GM19035 (cell line): ENCODE measurements around the gene LRP10.
A peak's percentile ranks its signal among the peaks of the same experiment; 100 is the strongest.
"Not testable (repeated sequence)": the region's sequence is repeated elsewhere in the genome, so short reads cannot be mapped to it uniquely, and the experiment has no call there.

Experiments used
- ATAC-seq: cut with Tn5 transposase; IDR thresholded peaks from one replicate; pipeline ENCODE4 v1.9.1; 2021; ENCODE audit not compliant: unreplicated experiment

The LRP10 gene

DNA sequence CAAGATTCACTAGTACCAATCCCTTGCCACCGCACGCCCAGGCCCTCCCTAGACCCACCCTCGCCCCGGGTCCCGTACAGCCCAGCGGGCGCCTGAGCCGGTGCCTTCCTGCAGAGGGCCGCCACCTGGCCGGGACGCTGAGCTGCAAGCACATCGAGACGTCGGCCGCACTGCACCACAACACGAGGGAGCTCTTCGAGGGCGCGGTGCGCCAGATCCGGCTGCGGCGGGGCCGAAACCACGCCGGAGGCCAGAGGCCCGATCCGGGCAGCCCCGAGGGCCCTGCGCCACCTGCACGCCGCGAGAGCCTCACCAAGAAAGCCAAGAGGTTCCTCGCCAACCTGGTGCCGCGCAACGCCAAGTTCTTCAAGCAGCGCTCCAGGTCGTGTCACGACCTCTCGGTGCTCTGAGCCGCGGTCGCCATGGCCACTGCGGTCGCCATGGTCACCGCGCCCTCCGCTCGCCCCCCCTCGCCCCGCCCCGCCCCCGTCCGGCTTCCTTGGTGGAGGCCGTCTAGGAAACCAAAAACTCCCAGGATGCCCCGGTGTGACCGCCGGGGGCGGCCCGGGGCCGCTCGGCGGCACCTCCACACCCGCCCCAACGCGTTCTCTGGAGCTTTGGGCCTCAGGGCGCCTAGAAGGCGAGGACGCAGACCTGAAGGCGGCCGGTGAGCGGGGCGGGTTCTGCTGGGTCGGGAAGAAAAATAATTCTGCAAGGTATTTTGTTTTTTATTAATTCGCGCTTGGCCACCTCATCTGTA is 15.1 kb downstream of the LRP10 start:
- ATAC-seq = peak; percentile 56

DNA sequence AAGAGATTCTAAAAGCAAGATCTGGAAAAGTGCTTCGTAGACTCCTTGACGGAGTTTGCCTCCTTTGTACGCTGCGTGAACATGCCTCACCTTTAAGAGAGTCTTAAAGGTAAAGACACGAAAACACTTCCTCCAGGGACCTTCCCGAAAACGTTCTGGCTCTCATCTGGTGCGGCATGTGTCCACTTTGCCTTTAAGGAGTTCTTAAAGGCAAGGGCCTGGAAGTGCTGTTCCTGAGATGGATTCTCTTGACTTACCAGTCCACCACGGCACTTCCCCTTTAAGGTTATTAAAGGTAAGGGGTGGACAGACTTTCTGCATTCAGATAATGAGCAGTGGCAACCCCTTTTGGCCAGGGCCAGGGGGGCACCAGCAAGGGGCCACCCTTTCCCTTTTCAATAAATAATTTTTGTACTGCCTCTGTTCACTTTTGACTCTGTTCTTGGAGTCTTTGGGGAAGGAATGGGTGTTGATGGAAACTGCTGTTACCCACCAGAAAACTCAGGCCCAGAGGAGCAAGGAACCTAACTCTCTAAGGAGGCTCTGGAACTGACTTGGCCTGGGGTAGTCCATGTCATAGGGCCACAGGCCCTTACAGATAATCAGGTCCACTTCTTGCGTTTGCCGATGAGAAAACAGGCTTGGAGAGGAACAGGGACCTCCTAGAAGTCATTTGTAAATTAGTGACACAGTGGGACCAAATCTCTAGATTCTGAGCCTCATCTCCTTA is 15.9 kb downstream of the LRP10 start:
- peak; percentile 36 for ATAC-seq

DNA sequence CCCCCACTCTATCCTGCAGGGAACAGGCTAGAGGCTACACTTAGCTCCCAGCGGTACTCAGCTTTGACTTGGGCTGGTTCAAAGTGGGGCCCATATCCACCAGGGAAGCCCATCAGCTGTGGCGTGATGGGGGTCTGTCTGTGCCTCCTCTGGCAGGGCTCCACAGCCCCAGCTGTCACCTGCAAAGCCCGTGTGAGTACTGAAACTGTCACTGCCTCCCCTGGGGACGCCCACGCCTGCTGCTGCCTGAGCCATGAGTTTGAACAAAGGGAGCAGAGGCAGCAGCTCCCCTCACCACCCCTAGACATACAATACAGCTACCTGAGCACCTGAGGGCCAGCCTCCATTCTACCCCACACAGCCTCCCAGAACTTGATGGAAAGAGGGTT is 16.4 kb downstream of the LRP10 start:
- peak; percentile 31 for ATAC-seq

DNA sequence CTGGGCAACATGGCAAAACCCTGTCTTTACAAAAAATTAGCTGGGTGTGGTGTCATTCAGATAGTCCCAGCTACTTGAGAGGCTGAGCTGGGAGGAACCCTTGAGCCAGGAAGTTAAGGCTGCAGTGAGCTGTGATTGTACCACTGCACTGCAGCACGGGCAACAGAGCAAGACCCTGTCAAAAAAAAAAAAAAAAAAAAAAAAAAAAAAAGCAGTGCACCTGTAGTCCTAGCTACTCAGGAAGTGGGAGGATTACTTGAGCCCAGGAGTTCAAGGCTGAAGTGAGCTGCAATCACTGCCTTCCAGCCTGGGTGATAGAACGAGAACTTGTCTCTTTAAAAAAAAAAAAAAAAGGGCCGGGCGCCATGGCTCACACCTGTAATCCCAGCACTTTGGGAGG is 17.1 kb downstream of the LRP10 start:
- ATAC-seq = no peak

DNA sequence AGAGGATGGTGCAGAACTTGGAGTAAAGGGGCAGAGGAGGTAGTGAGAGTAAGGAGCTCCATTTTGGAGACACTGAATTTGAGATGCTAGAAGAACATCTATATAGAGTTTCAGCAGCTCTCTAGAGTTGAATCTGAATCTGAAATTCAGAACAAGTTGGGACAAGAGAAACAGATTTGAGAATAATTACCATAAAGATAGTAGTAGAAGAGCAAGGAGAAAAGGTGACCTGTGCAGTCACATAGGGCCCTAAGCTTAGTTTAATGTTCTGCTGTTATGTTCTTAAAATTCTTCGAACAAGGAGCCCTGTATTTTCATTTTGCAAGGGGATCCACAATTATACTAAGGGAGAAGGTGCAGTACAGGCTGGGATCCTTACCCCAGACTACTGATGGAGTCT is 18.9 kb downstream of the LRP10 start:
- no peak for ATAC-seq

DNA sequence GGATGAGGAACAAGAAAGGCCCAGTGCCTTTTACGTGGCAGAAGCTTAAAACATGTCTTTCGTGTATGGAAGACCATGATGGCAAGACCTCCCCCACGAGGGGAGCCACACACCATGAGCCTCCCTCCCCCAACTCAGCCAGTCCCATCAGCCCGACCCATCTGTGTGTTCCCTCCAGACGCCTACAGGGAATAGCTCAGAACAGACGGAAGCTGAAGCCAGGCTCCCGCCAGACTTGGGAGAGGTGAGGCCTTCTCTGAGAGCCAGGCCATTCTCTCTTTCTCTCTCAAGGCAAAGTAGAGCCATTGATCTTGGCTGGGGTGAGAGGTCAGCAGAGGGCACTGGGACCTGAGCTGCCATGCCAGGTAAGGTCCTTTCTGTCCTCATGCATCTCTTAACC is 20.9 kb downstream of the LRP10 start:
- ATAC-seq = no peak

DNA sequence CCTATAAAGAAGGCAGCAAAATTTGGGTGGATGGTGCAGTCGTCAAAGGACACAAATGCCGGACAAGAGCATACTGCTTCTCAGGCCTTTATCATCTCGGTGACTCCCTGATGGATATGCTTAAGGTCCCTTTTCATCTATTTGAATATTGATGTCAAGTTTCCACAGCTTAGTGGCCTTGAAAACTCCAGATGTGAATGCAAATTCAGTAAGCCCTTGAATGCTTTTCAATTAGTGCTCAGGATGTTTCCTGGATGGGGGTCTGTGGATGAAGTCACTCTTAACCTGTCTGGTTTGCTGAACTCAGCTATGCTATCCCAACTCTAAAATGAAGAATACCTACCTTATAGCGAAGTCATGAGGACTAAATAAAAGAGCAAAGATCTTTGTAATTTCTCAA is 22.2 kb downstream of the LRP10 start:
- no peak for ATAC-seq

DNA sequence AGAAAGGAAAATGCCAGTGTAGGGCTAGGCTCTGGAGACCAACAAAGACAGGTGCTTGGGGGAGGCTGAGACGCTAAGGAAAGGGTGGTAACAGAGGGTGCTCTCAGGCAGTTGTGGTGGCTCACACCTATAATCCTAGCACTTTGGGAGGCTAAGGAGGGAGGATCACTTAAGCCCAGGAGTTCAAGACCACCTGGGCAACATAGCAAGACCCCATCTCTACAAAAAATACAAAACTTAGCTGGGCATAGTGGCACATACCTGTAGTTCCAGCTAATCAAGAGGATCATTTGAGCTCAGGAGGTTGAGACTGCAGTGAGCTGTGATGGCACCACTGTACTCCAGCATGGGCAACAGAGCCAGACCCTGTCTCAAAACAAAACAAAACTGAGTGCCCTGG is 23.9 kb downstream of the LRP10 start:
- no peak for ATAC-seq

DNA sequence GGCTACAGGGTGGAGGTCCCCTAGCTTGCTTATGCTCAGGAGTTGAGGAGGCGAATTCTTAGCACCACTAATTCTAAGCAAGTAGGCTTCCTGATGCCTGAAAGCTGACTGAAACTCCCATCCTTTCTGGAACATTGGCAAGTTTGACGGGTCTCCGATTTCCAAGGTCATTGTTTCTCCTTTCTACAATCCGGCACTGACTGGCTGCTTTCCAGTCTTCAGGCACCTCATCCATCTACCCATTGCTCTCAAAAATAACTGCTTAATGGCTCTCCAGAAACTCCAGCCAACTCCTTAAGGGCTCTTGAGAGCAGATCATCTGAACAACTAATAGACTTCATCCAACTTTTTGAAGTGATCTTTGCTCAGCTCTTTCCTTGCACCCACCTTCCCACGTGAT is 24.8 kb downstream of the LRP10 start:
- no peak for ATAC-seq

DNA sequence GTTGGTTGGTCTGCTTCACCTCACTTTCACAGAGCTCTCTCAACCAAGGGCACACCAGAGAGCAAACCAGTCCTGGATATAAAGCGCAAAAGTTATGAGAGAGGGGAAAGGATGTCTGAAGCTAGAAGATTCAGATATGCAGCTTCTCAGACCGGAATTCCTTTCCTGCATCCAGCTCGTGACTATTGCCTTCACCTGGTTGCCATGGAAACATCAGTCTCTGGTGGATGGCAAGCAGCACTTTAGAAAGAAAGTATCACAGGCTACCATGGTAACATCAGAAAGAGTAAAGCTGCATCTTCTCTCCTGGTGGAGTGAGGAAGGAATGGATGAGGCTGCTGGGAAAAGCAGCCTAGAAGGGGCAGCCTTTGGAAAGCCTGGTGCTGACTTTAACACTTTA is 25.2 kb downstream of the LRP10 start:
- no peak for ATAC-seq

DNA sequence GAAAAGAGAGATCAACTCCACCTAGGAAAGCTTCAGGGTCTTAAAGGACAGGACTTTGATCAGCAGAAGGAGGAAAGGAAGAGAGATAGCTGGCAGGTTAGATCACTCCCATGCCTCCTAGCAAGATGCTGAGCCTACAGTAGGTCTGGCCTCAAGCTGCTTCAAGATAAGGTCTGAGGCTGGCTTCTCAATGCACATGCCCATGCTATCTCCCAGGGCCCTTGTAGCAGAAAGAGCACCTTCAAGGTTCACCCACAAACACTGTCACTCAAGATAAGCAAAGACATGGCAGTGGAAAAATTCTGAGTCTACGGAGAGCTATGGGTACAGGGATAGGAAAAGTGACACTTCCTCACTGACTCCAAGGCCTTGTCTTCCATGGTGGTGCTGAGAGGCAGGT is 25.8 kb downstream of the LRP10 start:
- ATAC-seq = no peak

DNA sequence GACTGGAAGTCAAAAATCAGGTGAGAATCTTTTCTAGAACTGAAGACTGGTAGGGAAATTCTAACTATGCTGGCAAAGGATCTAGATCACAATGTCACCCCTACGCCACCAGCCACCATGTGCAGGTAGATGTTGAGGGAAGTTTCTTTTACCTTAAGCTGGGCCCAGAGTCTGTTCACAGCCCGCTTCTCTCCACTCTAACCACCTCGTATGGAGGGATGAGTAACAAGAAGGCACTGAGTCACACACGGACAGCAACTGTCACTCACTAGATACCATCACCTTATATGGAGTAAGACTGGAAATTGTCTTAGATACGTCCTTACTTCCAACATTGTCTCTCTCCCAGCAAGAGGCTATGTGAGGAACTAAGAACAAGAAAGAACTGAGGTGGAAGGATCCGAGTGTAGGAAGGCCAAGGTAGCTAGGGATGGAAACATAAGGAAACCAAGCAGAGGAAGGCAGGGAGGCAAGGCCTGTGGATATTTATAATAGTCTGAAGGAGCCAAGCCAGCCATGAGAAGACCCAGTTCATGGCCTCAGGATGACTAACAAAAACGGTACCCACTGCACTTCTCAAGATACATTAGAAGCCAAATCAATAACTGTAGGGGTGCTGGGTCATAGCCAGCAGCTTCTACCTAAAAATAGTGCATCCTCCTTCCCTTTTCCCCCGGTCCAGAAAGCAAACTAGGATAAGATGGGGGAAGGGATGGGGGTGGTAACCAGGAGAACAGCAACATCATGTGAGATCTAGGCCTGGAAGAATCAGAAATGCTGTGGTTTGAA is 27.0 kb downstream of the LRP10 start:
- ATAC-seq = no peak

DNA sequence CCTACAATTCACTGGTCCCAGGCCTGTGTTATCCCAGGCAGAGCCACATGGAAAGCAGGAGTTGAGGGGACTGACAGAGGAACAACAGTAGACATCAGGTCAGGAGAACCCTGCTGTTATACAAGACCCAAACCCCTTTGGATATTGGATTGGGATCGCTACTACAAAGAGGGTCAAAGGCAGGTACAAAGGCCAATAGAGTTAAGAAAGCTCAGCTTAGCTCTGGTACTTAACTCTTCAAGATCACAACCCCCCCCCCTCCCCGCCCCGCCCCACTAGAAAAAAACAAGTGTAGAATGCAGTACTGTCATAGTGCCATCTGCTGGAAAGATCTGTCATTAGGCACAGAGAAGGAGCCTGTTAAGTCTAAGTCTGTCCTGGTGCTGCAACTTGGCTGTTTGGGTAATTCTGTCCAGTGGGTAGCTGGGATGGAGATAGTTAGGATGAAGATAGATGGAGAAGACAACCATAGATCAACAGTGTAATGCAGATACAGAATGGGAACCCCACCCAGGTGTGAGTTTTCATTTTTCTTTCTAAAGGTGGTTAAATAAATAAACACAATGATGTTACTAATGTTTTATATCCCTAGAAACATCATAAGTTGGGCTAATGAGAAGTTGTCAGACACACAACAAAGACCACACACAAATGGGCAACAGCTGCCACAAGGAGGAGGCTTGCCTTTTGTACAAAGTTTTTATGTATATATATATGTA is 28.7 kb downstream of the LRP10 start:
- peak; percentile 55 for ATAC-seq

DNA sequence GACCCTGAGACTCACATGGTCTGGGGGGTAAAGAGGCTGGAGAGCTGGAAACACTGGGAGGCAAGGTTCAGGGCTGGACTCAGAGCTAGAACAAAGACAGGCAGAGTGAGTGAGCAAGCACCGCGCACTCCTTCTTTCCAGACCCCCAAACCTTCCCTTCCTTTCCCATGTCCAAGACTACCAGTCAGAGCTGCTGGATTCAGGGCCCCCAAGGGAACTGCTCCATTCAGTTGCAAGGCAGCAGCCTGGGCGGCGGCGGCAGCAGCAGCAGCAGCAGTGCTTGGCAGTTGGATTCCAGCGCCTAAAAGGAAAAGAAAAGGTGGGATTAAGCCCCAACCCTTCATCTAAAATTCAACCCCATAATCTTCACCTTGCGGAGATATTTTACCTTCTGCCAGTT is 30.3 kb downstream of the LRP10 start:
- ATAC-seq = no peak

DNA sequence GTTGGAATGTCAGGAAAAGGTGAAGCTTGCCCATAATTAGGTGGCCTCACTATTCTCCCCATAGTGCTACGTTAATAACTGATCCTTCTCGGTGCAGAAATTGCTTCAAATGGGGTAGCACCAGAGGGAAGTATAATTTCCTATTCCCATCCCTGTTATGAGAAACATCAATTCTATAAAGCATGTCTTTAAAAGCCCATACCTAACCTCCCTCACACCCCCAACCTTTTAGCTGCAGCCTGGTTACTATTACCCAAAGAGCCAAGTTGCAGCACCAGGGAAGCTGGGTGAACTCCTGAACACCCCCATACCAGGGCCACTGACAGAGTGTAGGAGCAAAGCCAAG is 32.2 kb downstream of the LRP10 start:
- no peak for ATAC-seq

DNA sequence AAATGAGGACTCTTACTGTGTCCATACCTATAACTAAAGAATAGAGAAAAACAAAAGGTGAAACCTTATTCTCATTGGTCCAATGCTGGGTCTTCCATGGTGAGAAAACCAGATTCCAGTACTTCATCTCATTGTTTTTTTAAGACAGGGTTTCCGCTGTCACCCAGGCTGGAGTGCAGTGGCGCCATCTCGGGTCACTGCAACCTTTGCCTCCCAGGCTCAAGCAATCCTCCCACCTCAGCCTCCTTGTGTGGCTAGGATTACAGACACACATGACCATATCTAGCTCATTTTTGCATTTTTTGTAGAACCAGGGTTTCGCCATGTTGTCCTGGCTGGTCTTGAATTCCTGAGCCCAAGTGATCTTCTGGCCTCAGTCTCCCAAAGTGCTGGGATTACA is 34.1 kb downstream of the LRP10 start:
- ATAC-seq = no peak

DNA sequence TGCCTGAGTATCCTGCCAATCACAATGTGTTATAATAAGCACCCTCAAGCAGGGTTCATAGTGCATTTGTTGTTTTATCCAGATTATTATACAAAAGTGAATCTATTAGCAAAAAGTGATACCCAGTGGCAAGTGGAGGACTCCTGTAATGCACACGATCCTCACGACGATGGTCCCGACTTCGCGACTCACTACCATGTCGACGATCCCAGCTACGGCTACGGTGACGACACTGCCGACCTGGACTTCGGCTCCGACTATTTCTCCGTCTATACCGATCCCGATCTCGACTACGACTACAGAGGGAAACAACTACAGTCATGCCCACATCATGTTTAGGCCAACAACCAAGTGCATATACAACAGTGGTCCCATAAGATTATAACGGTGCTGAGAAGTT is 34.5 kb downstream of the LRP10 start:
- ATAC-seq = no peak

DNA sequence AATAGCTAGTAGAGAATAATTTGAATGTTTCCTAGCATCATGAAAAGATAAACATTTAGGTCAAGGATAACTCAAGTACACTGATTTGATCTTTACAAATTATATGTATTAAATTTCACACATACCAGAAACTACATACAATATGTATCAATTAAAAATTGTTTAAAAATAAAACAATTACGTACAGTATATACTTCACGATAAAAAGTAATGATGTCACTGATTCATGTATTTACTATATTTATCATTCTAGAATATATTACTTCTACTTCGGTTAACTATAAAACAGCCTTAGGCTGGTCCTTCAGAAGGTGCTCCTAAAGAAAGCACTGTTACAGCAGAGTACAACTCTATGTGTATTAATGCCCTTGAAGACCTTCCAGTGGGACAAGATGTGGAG is 35.9 kb downstream of the LRP10 start:
- ATAC-seq = no peak

DNA sequence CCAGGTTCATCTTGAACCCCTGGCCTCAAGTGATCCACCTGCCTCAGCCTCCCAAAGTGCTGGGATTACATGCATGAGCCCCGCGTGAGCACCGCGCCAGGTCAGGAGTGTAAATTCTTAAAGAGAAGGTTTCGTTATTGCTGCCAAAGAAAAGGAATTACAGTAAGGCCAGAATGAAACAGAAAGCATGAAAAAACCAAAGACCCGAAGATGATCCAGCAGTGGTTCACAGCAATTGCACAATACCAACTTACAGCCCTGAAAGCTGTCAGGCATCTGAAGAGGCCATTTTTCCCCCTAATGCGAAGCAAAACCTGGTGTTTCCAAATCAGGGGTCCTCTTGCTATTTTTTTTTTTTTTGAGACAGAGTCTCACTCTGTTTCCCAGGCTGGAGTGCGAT is 37.1 kb downstream of the LRP10 start:
- no peak for ATAC-seq

DNA sequence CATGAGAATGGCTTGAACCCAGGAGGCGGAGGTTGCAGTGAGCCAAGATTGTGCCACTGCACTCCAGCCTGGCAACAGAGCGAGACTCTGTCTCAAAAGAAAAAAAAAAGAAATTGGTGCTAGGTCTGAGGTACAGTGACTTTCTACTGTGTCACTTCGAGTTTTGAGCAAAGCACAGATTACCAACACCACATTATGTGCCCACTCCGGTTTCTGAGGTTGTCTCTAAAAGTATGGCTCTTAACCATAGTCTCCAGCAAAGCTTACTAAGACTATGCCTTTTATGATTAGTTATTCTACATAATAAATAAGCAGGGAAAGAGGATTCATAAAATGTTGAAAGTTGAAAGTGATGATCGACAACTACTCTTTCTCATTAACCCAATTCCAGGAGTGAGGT is 39.4 kb downstream of the LRP10 start:
- ATAC-seq = no peak

DNA sequence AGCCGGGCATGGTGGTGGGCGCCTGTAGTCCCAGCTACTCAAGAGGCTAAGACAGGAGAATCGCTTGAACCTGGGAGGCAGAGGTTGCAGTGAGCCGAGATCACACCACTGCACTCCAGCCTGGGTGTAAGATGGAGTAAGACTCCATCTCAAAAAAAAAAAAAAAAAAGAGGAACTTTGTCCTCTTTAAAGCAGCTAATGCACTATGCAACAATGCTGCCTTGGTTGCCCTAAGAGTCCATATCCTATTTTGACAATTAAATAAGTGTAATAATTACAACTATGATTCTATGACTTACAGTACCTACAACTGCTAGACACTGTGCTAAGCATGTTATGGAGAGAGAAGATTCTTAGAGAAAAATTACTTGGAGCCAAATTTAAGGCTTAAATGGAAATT is 43.3 kb downstream of the LRP10 start:
- ATAC-seq = not testable (repeated sequence)
